ENCODE data around the gene FERMT1. TPM values are rescaled to one million over a fixed set of nuclear protein-coding genes. Genes with fewer than 3 reads are reported as not detected.

The FERMT1 gene
- total and polyA plus RNA-seq, 2 of the 13 experiments (the other 11 are each of a cell fraction or from before 2014, with no cell fraction given): 15.8 to 29.5 TPM

GRCh38 chr20:6122873-6123648 is at the start of gene FERMT1 (continued):
- TF ChIP-seq ZNF770 (CRISPR knock-in tag; IDR thresholded peaks at IDR 0.05) (peak; percentile 94), STAG1 (CRISPR knock-in tag; IDR thresholded peaks at IDR 0.05) (0 out of 2 replicates have a peak, but pooled peaks have one; percentile 22), U2AF1 (optimal IDR thresholded peaks at IDR 0.05; ENCODE audit: low read depth, low read length) (peak; percentile 97), TGIF2 (CRISPR knock-in tag; IDR thresholded peaks at IDR 0.05) (peak; percentile 19), ARNT2 (CRISPR knock-in tag; IDR thresholded peaks at IDR 0.05; ENCODE audit: low read depth) (peak; percentile 98), ZNF138 (CRISPR knock-in tag; IDR thresholded peaks at IDR 0.05; ENCODE audit: low read depth) (peak; percentile 95; the same call in 1 of the 2 replicates), FOXK2 (IDR thresholded peaks at IDR 0.05) (no peak), ZNF563 (CRISPR knock-in tag; IDR thresholded peaks at IDR 0.05) (peak; percentile 97), NR2F2 (IDR thresholded peaks at IDR 0.05; ENCODE audit: borderline replicate concordance, low read depth) (peak; percentile 51; the same call in 1 of the 2 replicates), ZNF710 (CRISPR knock-in tag; IDR thresholded peaks at IDR 0.05; ENCODE audit: borderline replicate concordance) (peak; percentile 42; the same call in 1 of the 2 replicates), ZNF296 (CRISPR knock-in tag; conservative IDR thresholded peaks at IDR 0.05) (peak; percentile 93), RFX1 (IDR thresholded peaks at IDR 0.05) (no peak), ZSCAN20 (CRISPR knock-in tag; IDR thresholded peaks at IDR 0.05; ENCODE audit: borderline replicate concordance) (peak; percentile 87), GLMP (CRISPR knock-in tag; IDR thresholded peaks at IDR 0.05; ENCODE audit: borderline replicate concordance) (peak; percentile 84; the same call in 1 of the 2 replicates), RERE (CRISPR knock-in tag; IDR thresholded peaks at IDR 0.05; ENCODE audit: low read depth) (peak; percentile 10; the same call in 1 of the 2 replicates)
